Progenitor cell of endocrine pancreas (in vitro differentiated cells): ENCODE measurements around the gene MUC16. TPM values are rescaled to one million over a fixed set of nuclear protein-coding genes. Genes with fewer than 3 reads are reported as not detected.

Experiments used
- DNase-seq: peaks from one replicate; pipeline ENCODE4 v3.0.0; 2021; ENCODE audit warnings: low spot score; ENCODE audit not compliant: unreplicated experiment
- H3K27ac Mint-ChIP-seq: 2 replicates; pipeline ENCODE4 v1.8.0; 2021; ENCODE audit warnings: mild to moderate bottlenecking, moderate library complexity, mixed read lengths
- H3K27me3 Mint-ChIP-seq: 2 replicates; pipeline ENCODE4 v1.8.0; 2021; ENCODE audit warnings: mixed read lengths
- H3K36me3 Mint-ChIP-seq: 2 replicates; pipeline ENCODE4 v1.8.0; 2022; ENCODE audit warnings: mixed read lengths; ENCODE audit not compliant: insufficient read depth
- H3K4me1 Mint-ChIP-seq: 2 replicates; pipeline ENCODE4 v1.8.0; 2021; ENCODE audit warnings: low read depth, mixed read lengths
- H3K4me3 Mint-ChIP-seq: 2 replicates; pipeline ENCODE4 v1.8.0; 2021; ENCODE audit warnings: low read depth, mild to moderate bottlenecking, moderate library complexity, mixed read lengths
- H3K9me3 Mint-ChIP-seq: 2 replicates; pipeline ENCODE4 v1.8.0; 2021; ENCODE audit warnings: low read depth, mixed read lengths
- CTCF ChIP-seq: fragments of 200-600 bp; sonication (generic); IDR thresholded peaks from one replicate; pipeline ENCODE4 v1.5.0; 2021; ENCODE audit warnings: antibody characterized with exemption, mild to moderate bottlenecking; ENCODE audit not compliant: unreplicated experiment
- total RNA-seq: library from RNA; stranded (reverse); gene quantifications from 2 replicates; pipeline ENCODE4 v1.2.1, GENCODE V29; 2021

Gene MUC16
- total RNA-seq, 1 donor from 2014 or later = 0.43 TPM

- DNase-seq = no peak
- TF ChIP-seq CTCF = no peak
- peak overlapping the region; percentile 13 for H3K27ac Mint-ChIP-seq
- no peaks in the 10 kb centered on the region for H3K36me3 Mint-ChIP-seq
- no peaks in the 10 kb centered on the region for H3K27me3 Mint-ChIP-seq
- no peaks in the 10 kb centered on the region for H3K9me3 Mint-ChIP-seq
- H3K4me3 Mint-ChIP-seq = no peak overlapping the region
- peaks cover 2% of the 10 kb centered on the region for H3K4me1 Mint-ChIP-seq
Observed at GRCh38 chr19:9009431-9009830, 778 bp downstream of the MUC16 start.

GRCh38 chr19:9008667-9009066, 1.5 kb downstream of the MUC16 start:
- DNase-seq = no peak
- H3K27ac Mint-ChIP-seq = no peak overlapping the region
- H3K9me3 Mint-ChIP-seq = no peaks in the 10 kb centered on the region
- H3K27me3 Mint-ChIP-seq = no peaks in the 10 kb centered on the region
- no peak for TF ChIP-seq CTCF
- H3K36me3 Mint-ChIP-seq = no peaks in the 10 kb centered on the region
- peaks cover 2% of the 10 kb centered on the region for H3K4me1 Mint-ChIP-seq
- no peak overlapping the region for H3K4me3 Mint-ChIP-seq

GRCh38 chr19:9000933-9001332, 9.3 kb downstream of the MUC16 start:
- DNase-seq = no peak
- no peak overlapping the region for H3K27ac Mint-ChIP-seq
- no peaks in the 10 kb centered on the region for H3K36me3 Mint-ChIP-seq
- peaks cover 14% of the 10 kb centered on the region for H3K9me3 Mint-ChIP-seq
- TF ChIP-seq CTCF = no peak
- H3K4me3 Mint-ChIP-seq = no peak overlapping the region
- peaks cover 11% of the 10 kb centered on the region for H3K4me1 Mint-ChIP-seq
- no peaks in the 10 kb centered on the region for H3K27me3 Mint-ChIP-seq

GRCh38 chr19:8988204-8988603, 22.0 kb downstream of the MUC16 start:
- H3K27ac Mint-ChIP-seq = no peak overlapping the region
- TF ChIP-seq CTCF = no peak
- no peaks in the 10 kb centered on the region for H3K4me1 Mint-ChIP-seq
- DNase-seq = no peak
- H3K36me3 Mint-ChIP-seq = no peaks in the 10 kb centered on the region
- H3K9me3 Mint-ChIP-seq = no peaks in the 10 kb centered on the region
- no peak overlapping the region for H3K4me3 Mint-ChIP-seq
- H3K27me3 Mint-ChIP-seq = no peaks in the 10 kb centered on the region

- Mint-ChIP-seq H3K4me1 (no peaks in the 10 kb centered on the region), H3K27me3 (no peaks in the 10 kb centered on the region), H3K9me3 (peaks cover 4% of the 10 kb centered on the region), H3K36me3 (no peaks in the 10 kb centered on the region), H3K4me3 (no peak overlapping the region), H3K27ac (no peak overlapping the region)
- no peak for TF ChIP-seq CTCF
- no peak for DNase-seq
Observed at GRCh38 chr19:8986296-8986695, 23.9 kb downstream of the MUC16 start.
